HG02852 (cell line): ENCODE results near the gene GRIK4.

Source experiments
- ATAC-seq: cut with Tn5 transposase; IDR thresholded peaks from one replicate; pipeline ENCODE4 v1.9.1; 2021; ENCODE audit warnings: mild to moderate bottlenecking, moderate library complexity; ENCODE audit not compliant: unreplicated experiment

GRIK4 gene

GRCh38 chr11:120929664-120930154, 418.2 kb downstream of the GRIK4 start:
- no peak for ATAC-seq

DNA sequence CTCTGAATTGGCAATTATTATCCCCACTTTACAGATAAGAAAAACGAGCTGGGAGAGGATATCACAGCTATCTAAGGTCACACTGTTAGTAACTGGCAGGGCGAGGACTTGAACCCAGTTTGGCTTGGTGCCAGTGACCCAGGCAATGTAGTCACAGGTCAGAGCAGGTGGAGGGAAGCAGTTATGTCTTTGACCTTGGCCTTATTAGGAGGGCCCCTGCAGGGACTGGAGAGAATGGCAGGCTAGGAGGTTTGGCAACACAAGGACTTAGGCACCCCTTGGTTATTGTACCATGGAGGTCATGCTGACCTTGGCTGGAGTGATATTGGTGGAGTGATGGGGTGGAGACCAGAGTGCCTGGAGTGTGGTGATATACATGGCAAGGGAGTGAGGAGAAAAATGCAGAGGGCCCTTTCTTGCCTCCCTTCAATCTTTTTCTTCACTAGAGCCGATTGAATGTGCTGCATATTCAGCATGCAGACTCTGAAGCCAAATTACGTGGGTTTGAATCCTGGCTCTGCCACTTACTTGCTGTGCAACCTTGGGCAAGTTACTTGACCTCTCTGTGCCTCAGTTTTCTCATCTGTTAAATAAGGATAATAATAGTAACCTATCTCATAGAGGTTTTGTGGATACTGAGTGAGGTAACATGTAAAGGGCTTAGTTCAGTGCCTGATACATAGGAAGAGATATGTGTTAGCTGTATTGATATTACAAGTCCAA, 419.7 kb downstream of the GRIK4 start:
- no peak for ATAC-seq

DNA sequence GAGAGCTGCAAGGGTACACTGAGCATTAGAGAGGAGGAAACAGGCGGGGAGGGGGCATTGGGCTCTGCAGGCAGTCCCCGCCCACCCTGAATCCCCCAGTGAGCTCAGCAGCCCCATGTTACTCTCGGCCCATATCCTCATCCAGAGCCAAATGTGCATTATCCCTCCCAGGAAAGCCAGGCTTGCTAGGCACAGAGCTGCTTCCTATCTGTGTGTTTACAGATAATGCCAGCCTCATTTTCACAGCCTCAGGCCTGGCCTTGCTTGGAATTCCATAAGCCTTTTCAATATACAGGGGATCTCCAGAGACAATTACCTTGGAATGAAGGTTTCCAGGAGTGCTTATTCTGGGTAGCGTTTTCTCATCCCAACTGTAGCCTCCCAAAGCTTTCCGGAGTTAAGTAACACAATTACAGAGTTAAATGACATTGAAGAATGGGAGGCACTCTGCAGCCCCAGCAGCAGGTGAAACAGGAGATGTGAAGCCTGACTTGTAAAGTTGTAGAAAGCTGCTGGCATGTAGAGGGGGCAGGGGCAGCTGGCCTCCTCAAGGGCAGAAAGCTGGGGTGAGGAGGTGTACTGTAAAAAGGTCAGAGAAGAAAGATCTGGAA, 420.9 kb downstream of the GRIK4 start:
- no peak for ATAC-seq

DNA sequence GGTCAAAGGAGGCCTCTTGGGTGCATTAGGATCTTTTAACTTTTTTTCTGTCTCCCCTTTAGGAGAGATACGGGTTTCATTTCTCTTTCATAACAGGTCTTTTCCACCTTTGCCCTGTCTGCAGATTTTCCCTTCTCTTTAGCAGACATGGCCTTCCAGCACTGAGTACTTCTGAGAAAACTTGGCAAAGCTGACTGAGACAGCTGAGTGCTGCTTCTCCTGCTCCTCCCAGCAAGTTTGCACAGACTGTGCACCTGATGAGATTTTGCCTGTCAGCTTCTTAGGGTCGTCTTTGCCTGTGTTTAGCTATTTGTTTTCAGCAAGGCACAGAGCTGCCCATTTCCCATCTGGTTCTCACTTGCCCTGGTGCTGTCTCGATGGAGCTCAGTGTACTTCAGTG, 424.8 kb downstream of the GRIK4 start:
- ATAC-seq: no peak

- ATAC-seq: no peak
Measured at GRCh38 chr11:120937501-120937900, 426.0 kb downstream of the GRIK4 start.

GRCh38 chr11:120938260-120938659, 426.7 kb downstream of the GRIK4 start:
- ATAC-seq: no peak

DNA sequence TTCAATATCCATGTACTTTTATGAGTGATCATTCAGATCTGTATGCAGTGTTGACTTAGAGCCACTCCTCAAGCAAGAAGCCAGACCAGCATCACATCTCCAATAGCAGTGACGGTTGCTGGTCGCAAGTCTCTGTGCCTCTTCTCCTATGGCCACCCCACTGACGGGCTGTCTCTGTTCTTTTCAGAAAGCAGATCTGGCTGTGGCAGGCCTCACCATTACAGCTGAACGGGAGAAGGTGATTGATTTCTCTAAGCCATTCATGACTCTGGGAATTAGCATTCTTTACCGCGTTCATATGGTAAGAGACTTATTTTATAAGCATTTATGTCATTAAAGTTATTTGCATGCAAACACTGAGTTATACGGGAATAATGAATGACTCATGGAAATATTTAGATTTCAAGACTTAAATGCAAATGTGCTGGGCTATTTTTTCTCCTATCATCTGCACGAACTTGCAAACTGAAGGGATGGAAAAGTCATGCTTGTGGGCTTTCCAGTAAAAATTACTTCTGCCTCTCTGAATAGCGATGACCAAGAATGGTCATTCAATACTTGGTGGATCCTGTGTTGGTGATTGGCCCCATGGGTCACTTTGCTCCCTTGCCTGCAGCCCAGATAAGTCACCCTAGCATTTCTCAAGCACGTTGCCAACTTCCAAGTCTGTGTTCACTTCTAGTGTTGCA, 428.8 kb downstream of the GRIK4 start:
- no peak for ATAC-seq

DNA sequence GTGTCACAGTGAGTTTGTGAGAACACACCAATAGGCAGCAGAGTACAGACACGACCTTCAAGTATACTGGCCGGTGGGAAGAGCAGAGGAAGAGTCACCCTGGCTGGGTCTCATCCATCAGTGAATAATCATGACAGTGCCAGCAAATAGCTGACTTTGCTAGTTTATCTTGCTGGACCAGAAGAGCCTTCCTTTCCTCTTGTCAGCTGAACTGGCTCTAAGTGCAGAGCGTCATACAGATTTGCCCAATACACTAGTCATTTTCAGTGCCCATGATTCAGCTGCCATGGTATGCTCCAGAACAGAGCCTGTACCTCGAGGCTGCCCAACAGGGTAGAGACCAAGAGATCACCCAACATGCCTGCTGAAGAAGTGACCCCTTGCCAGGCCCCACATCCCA, 429.5 kb downstream of the GRIK4 start:
- ATAC-seq: no peak

- no peak for ATAC-seq
Measured at GRCh38 chr11:120942701-120943100, 431.2 kb downstream of the GRIK4 start.

GRCh38 chr11:120945042-120945441, 433.5 kb downstream of the GRIK4 start:
- ATAC-seq: no peak

DNA sequence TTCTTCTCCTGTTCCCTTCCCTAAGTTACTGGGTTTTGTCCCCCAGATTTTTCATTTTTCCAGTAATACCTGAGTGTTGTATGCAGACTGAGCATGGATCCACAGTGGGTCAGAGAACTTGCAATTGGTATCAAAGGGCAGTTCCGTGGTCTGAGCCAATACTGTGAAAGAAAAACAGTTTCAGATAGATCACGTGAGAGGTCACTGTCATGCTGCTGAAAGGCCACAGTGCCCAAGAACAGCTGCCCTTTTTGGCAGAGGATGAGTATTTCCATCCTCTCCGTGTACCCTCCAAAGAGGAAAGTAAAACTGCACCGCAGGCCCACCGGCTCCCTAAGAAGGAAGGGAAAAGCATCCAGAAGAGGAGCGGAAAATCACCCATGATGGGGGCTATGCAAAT, 439.3 kb downstream of the GRIK4 start:
- ATAC-seq: no peak

DNA sequence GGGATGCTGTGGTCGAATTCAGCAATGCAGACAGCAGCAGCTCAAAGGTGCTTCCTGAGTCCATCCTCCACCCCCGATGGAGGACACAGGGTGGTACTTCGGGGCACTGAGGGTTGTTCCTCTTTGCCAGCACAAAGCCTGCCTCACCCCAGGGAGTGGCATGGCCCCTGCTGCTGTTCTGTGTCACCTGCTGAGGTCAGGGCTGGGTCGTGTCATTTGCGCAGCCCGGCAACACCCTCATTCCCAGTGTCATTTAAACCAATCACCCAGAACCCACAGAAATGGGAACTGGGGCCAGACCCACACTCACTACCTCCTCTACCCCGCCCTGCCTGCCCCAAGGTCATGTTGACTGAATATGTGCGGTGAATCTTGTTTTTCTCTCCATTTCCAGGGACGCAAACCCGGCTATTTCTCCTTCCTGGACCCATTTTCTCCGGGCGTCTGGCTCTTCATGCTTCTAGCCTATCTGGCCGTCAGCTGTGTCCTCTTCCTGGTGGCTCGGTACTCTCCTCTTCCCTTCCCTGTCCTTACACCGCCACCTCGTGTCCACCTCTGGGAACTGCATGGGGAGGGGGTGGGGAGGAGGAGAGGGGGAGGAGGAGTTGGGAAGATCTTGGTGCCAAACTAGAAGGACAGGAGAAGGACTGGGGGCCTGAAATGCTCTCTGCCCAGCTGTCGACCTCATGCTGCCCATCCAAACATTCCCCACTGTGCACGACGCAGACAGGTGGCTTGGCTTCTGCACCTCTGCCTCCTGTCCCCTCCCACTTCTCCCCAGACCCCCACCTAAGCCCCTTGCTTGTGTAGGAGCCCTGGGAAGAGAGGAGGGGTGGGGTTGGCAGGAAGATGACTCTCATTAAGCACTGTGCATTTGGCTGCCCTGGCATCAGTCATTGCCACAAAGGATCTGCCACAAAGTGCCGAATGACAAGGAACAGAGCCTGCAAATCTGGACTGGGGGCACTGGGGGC, 441.2 kb downstream of the GRIK4 start:
- peak; percentile 40 for ATAC-seq

GRCh38 chr11:120954381-120954780, 442.8 kb downstream of the GRIK4 start:
- no peak for ATAC-seq

GRCh38 chr11:120956710-120957495, 445.4 kb downstream of the GRIK4 start:
- no peak for ATAC-seq

- no peak for ATAC-seq
Measured at GRCh38 chr11:120958185-120958584, 446.6 kb downstream of the GRIK4 start.

- ATAC-seq: no peak
Measured at GRCh38 chr11:120959189-120959588, 447.6 kb downstream of the GRIK4 start.

- no peak for ATAC-seq
Measured at GRCh38 chr11:120964857-120965256, 453.3 kb downstream of the GRIK4 start.

GRCh38 chr11:120966840-120967239, 455.3 kb downstream of the GRIK4 start:
- no peak for ATAC-seq

- no peak for ATAC-seq
Measured at GRCh38 chr11:120969993-120970392, 458.4 kb downstream of the GRIK4 start.

DNA sequence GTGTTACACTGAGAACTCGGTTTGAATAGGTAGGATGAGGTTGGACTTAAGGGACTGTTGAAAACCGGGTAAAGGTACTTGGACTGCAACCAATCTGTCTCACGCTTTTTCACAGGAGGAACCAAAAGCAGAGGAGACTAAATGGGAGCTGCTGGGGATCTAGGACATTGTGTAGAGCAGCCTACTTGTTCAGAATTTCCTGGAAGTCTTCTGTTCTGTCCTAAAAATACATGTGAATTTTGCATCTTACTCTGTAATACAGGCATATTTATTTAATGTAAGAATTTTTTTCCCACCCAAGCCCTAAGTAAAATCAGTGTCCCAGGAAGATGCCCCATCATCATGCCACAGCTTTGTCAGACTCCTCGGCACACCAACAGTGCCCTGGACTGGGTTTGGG, 460.3 kb downstream of the GRIK4 start:
- no peak for ATAC-seq
